ENCODE results near the gene SNRPD3.
"Not testable (repeated sequence)": the region's sequence is repeated elsewhere in the genome, so short reads cannot be mapped to it uniquely, and the experiment has no call there.

Gene SNRPD3

GRCh38 chr22:24593559-24593835 is 37.7 kb downstream of the SNRPD3 start:
- not testable (repeated sequence) for DNase-seq

GRCh38 chr22:24593836-24594568 is 38.2 kb downstream of the SNRPD3 start:
- DNase-seq: no peak

- DNase-seq: no peak
Observed at GRCh38 chr22:24594569-24595120, 38.8 kb downstream of the SNRPD3 start.

- no peak for DNase-seq
Observed at GRCh38 chr22:24595228-24595627, 39.4 kb downstream of the SNRPD3 start.

- no peak for DNase-seq
Observed at GRCh38 chr22:24595863-24596262, 40.1 kb downstream of the SNRPD3 start.

- DNase-seq: not testable (repeated sequence)
Observed at GRCh38 chr22:24597076-24597475, 41.3 kb downstream of the SNRPD3 start.

- no peak for DNase-seq
Observed at GRCh38 chr22:24599514-24599913, 43.7 kb downstream of the SNRPD3 start.

GRCh38 chr22:24599958-24600715 is 44.3 kb downstream of the SNRPD3 start:
- DNase-seq: not testable (repeated sequence)

GRCh38 chr22:24601217-24602104 is 45.7 kb downstream of the SNRPD3 start:
- no peak for DNase-seq

- DNase-seq: not testable (repeated sequence)
Observed at GRCh38 chr22:24602105-24602749, 46.4 kb downstream of the SNRPD3 start.

GRCh38 chr22:24602847-24603769 is 47.3 kb downstream of the SNRPD3 start, which contains the start of gene GGT1:
GGT1 (plus strand) TSS chr22:24603193; CDS start chr22:24611082, 7,889 bp downstream.
- DNase-seq: not testable (repeated sequence)

GRCh38 chr22:24603770-24604629 is 48.2 kb downstream of the SNRPD3 start:
- not testable (repeated sequence) for DNase-seq

GRCh38 chr22:24606340-24606739 is 50.5 kb downstream of the SNRPD3 start:
- not testable (repeated sequence) for DNase-seq

- DNase-seq: not testable (repeated sequence)
Observed at GRCh38 chr22:24607429-24607983, 51.7 kb downstream of the SNRPD3 start.

GRCh38 chr22:24608327-24608726 is 52.5 kb downstream of the SNRPD3 start:
- DNase-seq: not testable (repeated sequence)

GRCh38 chr22:24609888-24610287 is 54.1 kb downstream of the SNRPD3 start:
- DNase-seq: not testable (repeated sequence)

- not testable (repeated sequence) for DNase-seq
Observed at GRCh38 chr22:24614794-24615193, 59.0 kb downstream of the SNRPD3 start.

- not testable (repeated sequence) for DNase-seq
Observed at GRCh38 chr22:24621244-24621643, 65.4 kb downstream of the SNRPD3 start.

GRCh38 chr22:24622596-24622995 is 66.8 kb downstream of the SNRPD3 start:
- DNase-seq: peak; percentile 22
